GM18498 (cell line): ENCODE measurements around the gene RGS8.

Experiments used
- ATAC-seq: cut with Tn5 transposase; IDR thresholded peaks from one replicate; pipeline ENCODE4 v1.9.1; 2021; ENCODE audit warnings: mild to moderate bottlenecking, moderate library complexity; ENCODE audit not compliant: unreplicated experiment

The RGS8 gene

GRCh38 chr1:182641561-182641960 is 42.8 kb downstream of the RGS8 start:
- no peak for ATAC-seq

GRCh38 chr1:182639330-182639729 is 45.1 kb downstream of the RGS8 start:
- no peak for ATAC-seq

- ATAC-seq, result no peak
Observed at GRCh38 chr1:182637769-182638168, 46.6 kb downstream of the RGS8 start.

GRCh38 chr1:182635871-182636270 is 48.5 kb downstream of the RGS8 start:
- no peak for ATAC-seq
